ENCODE data around the gene NAV2. TPM values are rescaled to one million over a fixed set of nuclear protein-coding genes. Genes with fewer than 3 reads are reported as not detected.

The NAV2 gene
- total RNA-seq, 2 donors from 2014 or later = 21.3 to 45.3 TPM

DNA sequence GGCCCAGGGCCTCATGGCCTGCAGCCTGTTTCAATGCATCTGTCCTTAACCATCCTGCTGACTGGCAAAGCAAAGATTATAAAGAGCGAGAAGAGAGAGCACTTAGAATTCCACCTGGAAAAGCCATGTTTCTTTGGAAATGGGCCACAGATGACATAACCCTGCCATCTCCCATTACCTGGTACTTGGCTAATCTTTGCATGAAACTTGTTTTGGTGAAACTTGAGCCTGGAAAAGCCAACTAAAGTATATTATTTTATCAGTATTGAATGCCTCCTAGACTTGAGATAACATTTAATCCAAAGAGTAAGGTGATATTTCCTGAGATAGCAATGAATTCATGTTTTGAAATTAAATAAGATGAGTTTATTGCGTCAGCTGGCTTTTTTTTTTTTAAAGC, 72.6 kb downstream of the NAV2 start:
- no peaks in the 10 kb centered on the region for H3K36me3 ChIP-seq
- no peak for DNase-seq
- no peak overlapping the region for H3K27ac ChIP-seq
- H3K27me3 ChIP-seq = no peaks in the 10 kb centered on the region
- H3K4me1 ChIP-seq = peaks cover 6% of the 10 kb centered on the region
- no peak overlapping the region for H3K4me3 ChIP-seq
- H3K9me3 ChIP-seq = no peaks in the 10 kb centered on the region
- intact Hi-C loops (cut with DNase I) = no loop called here
- TF ChIP-seq, protein P1, sequence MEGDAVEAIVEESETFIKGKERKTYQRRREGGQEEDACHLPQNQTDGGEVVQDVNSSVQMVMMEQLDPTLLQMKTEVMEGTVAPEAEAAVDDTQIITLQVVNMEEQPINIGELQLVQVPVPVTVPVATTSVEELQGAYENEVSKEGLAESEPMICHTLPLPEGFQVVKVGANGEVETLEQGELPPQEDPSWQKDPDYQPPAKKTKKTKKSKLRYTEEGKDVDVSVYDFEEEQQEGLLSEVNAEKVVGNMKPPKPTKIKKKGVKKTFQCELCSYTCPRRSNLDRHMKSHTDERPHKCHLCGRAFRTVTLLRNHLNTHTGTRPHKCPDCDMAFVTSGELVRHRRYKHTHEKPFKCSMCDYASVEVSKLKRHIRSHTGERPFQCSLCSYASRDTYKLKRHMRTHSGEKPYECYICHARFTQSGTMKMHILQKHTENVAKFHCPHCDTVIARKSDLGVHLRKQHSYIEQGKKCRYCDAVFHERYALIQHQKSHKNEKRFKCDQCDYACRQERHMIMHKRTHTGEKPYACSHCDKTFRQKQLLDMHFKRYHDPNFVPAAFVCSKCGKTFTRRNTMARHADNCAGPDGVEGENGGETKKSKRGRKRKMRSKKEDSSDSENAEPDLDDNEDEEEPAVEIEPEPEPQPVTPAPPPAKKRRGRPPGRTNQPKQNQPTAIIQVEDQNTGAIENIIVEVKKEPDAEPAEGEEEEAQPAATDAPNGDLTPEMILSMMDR (IDR thresholded peaks at IDR 0.05) = no peak
- no peak overlapping the region for H3K9ac ChIP-seq (ENCODE audit: low read depth in 2 of 2, low read length in 2 of 2)

DNA sequence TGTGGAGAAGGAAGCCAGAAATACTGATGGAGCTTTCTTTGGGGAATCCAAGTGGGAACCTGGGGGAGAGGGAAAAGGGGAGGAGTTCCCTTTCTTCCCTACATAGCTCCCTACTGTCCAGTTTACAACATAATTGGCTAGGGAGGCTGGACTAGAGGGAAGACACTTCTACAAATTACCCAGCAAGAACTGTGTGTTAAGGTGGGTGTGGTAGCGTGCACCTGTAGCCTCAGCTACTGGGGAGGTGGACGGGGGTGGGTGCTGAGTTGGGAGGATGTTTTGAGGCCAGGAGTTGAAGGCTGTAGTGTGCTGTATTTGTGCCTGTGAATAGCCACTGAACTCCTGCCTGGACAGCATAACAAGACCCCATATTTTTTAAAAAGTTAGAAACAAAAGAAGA, 74.0 kb downstream of the NAV2 start:
- Histone ChIP-seq H3K27me3 (no peaks in the 10 kb centered on the region), H3K36me3 (no peaks in the 10 kb centered on the region), H3K4me1 (peaks cover 14% of the 10 kb centered on the region), H3K9ac (ENCODE audit: low read depth in 2 of 2, low read length in 2 of 2) (no peak overlapping the region), H3K27ac (no peak overlapping the region), H3K9me3 (no peaks in the 10 kb centered on the region), H3K4me3 (no peak overlapping the region)
- intact Hi-C loops (cut with DNase I) = no loop called here
- peak; percentile 56 for DNase-seq
- TF ChIP-seq, protein P1 (IDR thresholded peaks at IDR 0.05) = no peak

DNA sequence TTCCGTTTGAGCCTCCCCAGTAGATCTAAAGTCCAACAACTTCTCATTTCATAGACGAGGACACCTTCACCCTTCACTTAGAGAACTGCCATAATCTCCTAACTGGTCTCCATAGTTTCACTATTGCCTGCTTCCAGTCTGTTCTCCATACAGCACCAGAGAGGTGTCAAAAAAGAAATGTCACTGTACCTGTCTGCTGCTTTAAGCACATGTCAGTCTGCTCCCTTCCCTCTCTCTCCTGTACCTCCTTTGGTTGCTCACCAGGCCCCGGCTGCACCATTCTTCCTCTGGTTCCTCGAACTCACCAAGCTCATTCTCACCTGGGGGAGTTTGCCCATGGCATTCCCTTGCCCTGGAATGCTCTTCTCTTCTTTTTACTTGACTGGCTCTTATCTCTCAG, 75.8 kb downstream of the NAV2 start:
- no peak overlapping the region for H3K9ac ChIP-seq (ENCODE audit: low read depth in 2 of 2, low read length in 2 of 2)
- no peaks in the 10 kb centered on the region for H3K27me3 ChIP-seq
- no peaks in the 10 kb centered on the region for H3K36me3 ChIP-seq
- peaks cover 14% of the 10 kb centered on the region for H3K4me1 ChIP-seq
- TF ChIP-seq, protein P1 (IDR thresholded peaks at IDR 0.05) = no peak
- no peaks in the 10 kb centered on the region for H3K9me3 ChIP-seq
- H3K27ac ChIP-seq = no peak overlapping the region
- no peak for DNase-seq
- intact Hi-C loops (cut with DNase I) = no loop called here
- no peak overlapping the region for H3K4me3 ChIP-seq

DNA sequence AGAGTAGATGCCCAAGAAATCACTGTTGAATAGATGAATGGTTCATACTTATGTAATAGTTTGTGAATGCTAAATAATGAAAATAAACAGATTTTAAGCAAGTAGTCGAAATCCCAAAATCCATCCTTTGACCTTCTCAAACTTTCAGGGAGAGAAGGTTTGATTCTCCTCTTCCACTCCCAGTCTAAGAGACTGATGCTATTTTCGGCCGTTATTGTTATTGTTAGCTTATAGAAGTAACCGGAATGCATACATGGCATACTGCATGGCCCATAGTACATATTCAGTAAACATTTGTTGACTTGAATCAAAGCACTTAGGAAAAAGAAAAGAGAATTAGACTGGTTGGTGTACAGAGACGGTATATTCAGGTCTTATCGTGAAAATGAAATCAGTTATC, 76.6 kb downstream of the NAV2 start:
- TF ChIP-seq, protein P1 (IDR thresholded peaks at IDR 0.05) = no peak
- DNase-seq = no peak
- no peak overlapping the region for H3K4me3 ChIP-seq
- H3K36me3 ChIP-seq = no peaks in the 10 kb centered on the region
- no peaks in the 10 kb centered on the region for H3K27me3 ChIP-seq
- H3K9me3 ChIP-seq = no peaks in the 10 kb centered on the region
- peak overlapping the region; percentile 58 for H3K27ac ChIP-seq
- H3K9ac ChIP-seq (ENCODE audit: low read depth in 2 of 2, low read length in 2 of 2) = no peak overlapping the region
- H3K4me1 ChIP-seq = peaks cover 14% of the 10 kb centered on the region
- intact Hi-C loops (cut with DNase I) = no loop called here

DNA sequence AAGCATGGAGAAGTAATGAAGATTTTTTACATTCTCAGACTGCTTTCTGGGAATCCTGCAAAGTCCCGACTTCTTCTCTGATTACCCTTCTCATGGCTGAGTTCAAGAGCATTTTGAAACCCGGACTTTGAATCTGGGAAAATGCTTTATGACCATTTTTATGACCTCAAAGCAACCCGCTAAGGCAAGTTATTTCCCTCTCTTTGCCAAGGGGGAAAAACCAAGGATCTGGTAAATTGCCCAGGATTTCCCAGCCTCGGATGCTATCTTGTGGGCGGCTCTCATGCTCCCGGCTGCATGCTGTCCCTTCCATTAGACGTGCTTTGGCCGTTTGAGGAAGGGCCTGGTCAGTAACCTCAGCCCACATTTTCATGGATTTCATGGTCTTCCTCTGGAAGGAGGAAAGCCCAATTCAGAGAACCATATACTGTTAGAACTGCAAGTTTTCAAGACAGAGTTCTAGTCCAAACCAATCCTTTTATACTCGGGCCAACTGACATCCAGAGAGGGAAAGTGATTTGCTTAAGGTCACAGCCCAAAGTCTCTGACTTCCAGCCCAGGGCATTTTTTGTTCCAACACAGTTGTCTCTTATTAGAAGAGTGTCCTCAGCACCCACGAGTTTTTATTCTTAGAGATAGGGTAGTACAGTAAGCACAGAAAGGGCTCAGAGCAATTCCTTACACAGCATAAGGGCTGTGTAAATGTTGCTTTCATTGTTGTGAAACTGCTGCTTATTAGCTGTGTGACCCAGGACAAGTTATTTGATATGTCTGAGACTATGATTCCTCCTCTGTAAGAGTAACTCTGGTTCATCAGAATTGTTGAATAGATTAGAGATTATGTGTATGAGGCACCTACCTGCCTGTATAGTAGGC, 77.4 kb downstream of the NAV2 start:
- Histone ChIP-seq H3K4me3 (no peak overlapping the region), H3K9ac (ENCODE audit: low read depth in 2 of 2, low read length in 2 of 2) (peak overlapping the region in 1 of 2 donors; percentile 7), H3K36me3 (no peaks in the 10 kb centered on the region), H3K27ac (peak overlapping the region; percentile 58), H3K27me3 (no peaks in the 10 kb centered on the region), H3K4me1 (peaks cover 14% of the 10 kb centered on the region), H3K9me3 (no peaks in the 10 kb centered on the region)
- peak; percentile 84 for DNase-seq
- intact Hi-C loops (cut with DNase I) = no loop called here
- TF ChIP-seq, protein P1 (IDR thresholded peaks at IDR 0.05) = no peak

Measured in colonic mucosa (tissue), 4 donors.